Measurements from ENCODE around the gene POMC. TPM values are rescaled to one million over a fixed set of nuclear protein-coding genes. Genes with fewer than 3 reads are reported as not detected.

POMC gene
- total and polyA plus RNA-seq, 2 of the 8 experiments (the other 6 are each of a cell fraction or from before 2014, with no cell fraction given): 1.7 to 4.7 TPM

DNA sequence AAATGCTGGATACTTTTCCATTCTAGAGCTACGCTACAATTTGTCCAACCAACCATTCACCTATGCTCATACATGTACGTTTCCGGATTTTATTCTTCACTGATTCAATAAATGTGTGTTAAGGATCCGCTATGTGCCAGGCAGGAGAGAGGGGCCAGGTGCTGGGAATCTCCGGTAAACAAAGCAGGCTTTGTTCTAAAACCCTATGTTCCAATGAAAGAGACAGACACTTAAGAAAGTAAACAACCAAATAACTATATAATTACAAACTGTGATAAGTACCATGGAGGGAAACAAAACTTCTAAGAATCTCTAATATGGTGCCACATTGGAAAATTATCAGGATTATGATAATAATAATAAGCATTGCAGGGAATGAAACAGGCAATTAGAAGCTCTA, 22.2 kb upstream of the POMC start:
- Histone ChIP-seq H2BK5ac (ENCODE audit: low read depth, low read length) (no peak overlapping the region), H3K79me2 (ENCODE audit: control insufficient read depth in 1 of 2, insufficient read depth in 2 of 2, low read length in 2 of 2) (no peaks in the 10 kb centered on the region), H3K4me3 (ENCODE audit: extremely low read depth in 1 of 4, insufficient read depth in 2 of 4, low read depth in 3 of 4, low read length in 4 of 4) (no peak overlapping the region), H3K23ac (ENCODE audit: insufficient read length) (no peak overlapping the region), H4K20me1 (replicated peaks in 1 of 2; ENCODE audit: control insufficient read depth in 1 of 2, insufficient read depth in 2 of 2, low read length in 2 of 2) (peaks cover 0 to under 1% of the 10 kb centered on the region in 2 experiments), H4K5ac (ENCODE audit: insufficient read length, low read depth, low read length) (no peak overlapping the region), H4K8ac (ENCODE audit: extremely low read depth, insufficient read depth, low read length) (no peak overlapping the region), H4K91ac (replicated peaks; ENCODE audit: insufficient read length, low read length) (no peak overlapping the region), H3K27me3 (replicated peaks in 1 of 4; ENCODE audit: control insufficient read depth in 3 of 4, extremely low read depth in 1 of 4, insufficient read depth in 3 of 4, low read length in 3 of 4) (no peaks in the 10 kb centered on the region), H2BK20ac (ENCODE audit: low read length) (no peak overlapping the region), H3K79me1 (ENCODE audit: low read depth, low read length) (no peaks in the 10 kb centered on the region), H2BK12ac (ENCODE audit: low read depth, low read length) (no peak overlapping the region), H3K9me3 (ENCODE audit: insufficient read depth in 2 of 2, low read depth in 1 of 2, low read length in 1 of 2) (no peaks in the 10 kb centered on the region), H2AFZ (ENCODE audit: low read length) (no peak overlapping the region), H3K9ac (replicated peaks in 1 of 4; ENCODE audit: extremely low read depth in 1 of 4, low read depth in 3 of 4, low read length in 3 of 4) (no peak overlapping the region), H3K14ac (ENCODE audit: insufficient read length) (no peak overlapping the region), H3K23me2 (ENCODE audit: low read depth, low read length) (no peaks in the 10 kb centered on the region; the same call in 1 of the 2 replicates), H3K4ac (replicated peaks; ENCODE audit: insufficient read length, low read depth, low read length) (no peak overlapping the region), H2BK15ac (ENCODE audit: low read length) (no peak overlapping the region), H2BK120ac (replicated peaks; ENCODE audit: low read depth, low read length) (no peak overlapping the region), H3K27ac (ENCODE audit: low read depth, low read length) (no peak overlapping the region), H3K18ac (ENCODE audit: extremely low read depth, low read length) (no peak overlapping the region), H3K36me3 (ENCODE audit: control insufficient read depth in 2 of 4, insufficient read depth in 4 of 4, low read length in 3 of 4) (no peaks in the 10 kb centered on the region), H3K4me2 (ENCODE audit: insufficient read depth in 1 of 2, low read depth in 2 of 2, low read length in 2 of 2) (no peak overlapping the region), H2AK5ac (ENCODE audit: low read depth, low read length) (no peak overlapping the region), H3K4me1 (replicated peaks in 1 of 4; ENCODE audit: control insufficient read depth in 3 of 4, insufficient read depth in 4 of 4, low read length in 3 of 4) (no peaks in the 10 kb centered on the region; a peak in 1 of 7 replicates), H3K56ac (replicated peaks; ENCODE audit: insufficient read length, low read depth, low read length) (no peak overlapping the region)
- WGBS, 2 experiments (ENCODE audit: extremely low coverage in 1 of 2, insufficient coverage in 1 of 2, insufficient read length in 1 of 2, insufficient replicate concordance in 2 of 2, low coverage in 1 of 2, low lambda C conversion rate in 2 of 2, missing lambda C conversion rate in 1 of 2): 92% methylated on average over 5 of the region's 5 CpGs; no CpG with 5 or more reads in 1 of the 2 experiments
- ChIA-PET CTCF (ENCODE audit: partially characterized antibody) (interaction anchor here (9.0 kb wide), 1 partner anchor 24 kb away, joined by 106 read pairs; the partner anchor contains the start of gene POMC), POLR2A (ENCODE audit: partially characterized antibody) (no interaction called here)
- FAIRE-seq (no peak), DNase-seq (ENCODE audit: low read depth in 1 of 2, low spot score in 2 of 2) (no peak)
- TF ChIP-seq PHF8 (conservative IDR thresholded peaks at IDR 0.05; ENCODE audit: low read depth, low read length) (no peak), POU5F1 (IDR thresholded peaks at IDR 0.05; ENCODE audit: low read depth, low read length) (no peak), SIN3A (conservative IDR thresholded peaks at IDR 0.05 in 1 of 2, IDR thresholded peaks at IDR 0.05 in 1 of 2; ENCODE audit: low read depth in 1 of 2, low read length in 2 of 2) (no peak), TCF12 (IDR thresholded peaks at IDR 0.05; ENCODE audit: low read depth, low read length) (no peak), RXRA (IDR thresholded peaks at IDR 0.05; ENCODE audit: insufficient read depth, low read depth, low read length) (no peak)
